RCC 7860 (cell line): Measurements from ENCODE around the gene WAS.
A peak's percentile ranks its signal among the peaks of the same experiment; 100 is the strongest.
"Not testable (repeated sequence)": the region's sequence is repeated elsewhere in the genome, so short reads cannot be mapped to it uniquely, and the experiment has no call there.

Source experiments
- DNase-seq: peaks from one replicate; pipeline ENCODE4 v3.0.0-alpha.2; 2015; ENCODE audit warnings: low spot score
- FAIRE-seq: peaks from 2 replicates; lab custom pipeline; 2012; peaks lifted over from hg19 to GRCh38; lab: Jason Lieb, UNC

WAS gene

GRCh38 chrX:48684134-48684533 lies 535 bp downstream of the WAS start:
- DNase-seq (no peak), FAIRE-seq (no peak)

- no peak for FAIRE-seq
- DNase-seq: no peak
Measured at GRCh38 chrX:48685416-48685815, 1.8 kb downstream of the WAS start.

GRCh38 chrX:48688531-48689150 lies 5.0 kb downstream of the WAS start:
- FAIRE-seq (no peak), DNase-seq (no peak)

GRCh38 chrX:48689208-48689920 lies 5.8 kb downstream of the WAS start:
- FAIRE-seq (no peak), DNase-seq (no peak)

GRCh38 chrX:48691746-48692145 lies 8.1 kb downstream of the WAS start:
- FAIRE-seq, DNase-seq: not testable (repeated sequence)

GRCh38 chrX:48694776-48695533 lies 11.4 kb downstream of the WAS start:
- no peak for DNase-seq
- FAIRE-seq: no peak

GRCh38 chrX:48695534-48695896 lies 11.9 kb downstream of the WAS start:
- FAIRE-seq (no peak), DNase-seq (peak; percentile 36)

- no peak for DNase-seq
Measured at GRCh38 chrX:48695925-48696300, 12.3 kb downstream of the WAS start.

GRCh38 chrX:48696301-48696908 lies 12.8 kb downstream of the WAS start, which contains the start of gene SUV39H1:
SUV39H1 (plus strand) TSS chrX:48696734; CDS start chrX:48696785, 51 bp downstream.
- DNase-seq: peak; percentile 66
- FAIRE-seq: no peak

More at GRCh38 chrX:48695925-48696300, 12.3 kb downstream of the WAS start:
- FAIRE-seq: no peak

- no peak for FAIRE-seq
- DNase-seq: peak; percentile 32
Measured at GRCh38 chrX:48696909-48697727, 13.5 kb downstream of the WAS start.

- FAIRE-seq (no peak), DNase-seq (no peak)
Measured at GRCh38 chrX:48698306-48698705, 14.7 kb downstream of the WAS start.

GRCh38 chrX:48700246-48700645 lies 16.6 kb downstream of the WAS start:
- DNase-seq (no peak), FAIRE-seq (no peak)

GRCh38 chrX:48700951-48701653 lies 17.5 kb downstream of the WAS start:
- FAIRE-seq (no peak), DNase-seq (no peak)

GRCh38 chrX:48702032-48702431 lies 18.4 kb downstream of the WAS start:
- FAIRE-seq: no peak
- no peak for DNase-seq

GRCh38 chrX:48702716-48703115 lies 19.1 kb downstream of the WAS start:
- no peak for DNase-seq
- FAIRE-seq: no peak

GRCh38 chrX:48703228-48703627 lies 19.6 kb downstream of the WAS start:
- DNase-seq: no peak
- FAIRE-seq: no peak

- FAIRE-seq (no peak), DNase-seq (no peak)
Measured at GRCh38 chrX:48703642-48704481, 20.3 kb downstream of the WAS start.

GRCh38 chrX:48705871-48706270 lies 22.3 kb downstream of the WAS start:
- DNase-seq: no peak
- no peak for FAIRE-seq

- FAIRE-seq (no peak), DNase-seq (no peak)
Measured at GRCh38 chrX:48709522-48710112, 26.0 kb downstream of the WAS start.
